HFFc6 (cell line): ENCODE data around the gene AMIGO1. TPM values are rescaled to one million over a fixed set of nuclear protein-coding genes. Genes with fewer than 3 reads are reported as not detected.

Experiments used
- DNase-seq: peaks from one replicate; pipeline ENCODE4 v3.0.0-alpha.2; 2018
- H3K27ac Mint-ChIP-seq: 2 replicates; pipeline ENCODE4 v1.8.0; 2020; ENCODE audit warnings: mild to moderate bottlenecking, mixed read lengths
- H3K27me3 Mint-ChIP-seq: 2 replicates; pipeline ENCODE4 v1.8.0; 2021; ENCODE audit warnings: mild to moderate bottlenecking, moderate library complexity, mixed read lengths; ENCODE audit not compliant: insufficient read depth
- H3K36me3 Mint-ChIP-seq: 2 replicates; pipeline ENCODE4 v1.8.0; 2021; ENCODE audit warnings: low read depth, mixed read lengths
- H3K4me1 Mint-ChIP-seq: 2 replicates; pipeline ENCODE4 v1.8.0; 2020; ENCODE audit warnings: low read depth, mixed read lengths
- H3K4me3 Mint-ChIP-seq: 2 replicates; pipeline ENCODE4 v1.8.0; 2020; ENCODE audit warnings: mild to moderate bottlenecking, moderate library complexity, mixed read lengths
- H3K9me3 Mint-ChIP-seq: 2 replicates; pipeline ENCODE4 v1.8.0; 2020; ENCODE audit warnings: mild to moderate bottlenecking, mixed read lengths
- total RNA-seq, 6 experiments: library from RNA; stranded (reverse); fragmentation: NEBNext Ultra II Directional; extraction: Animal tissue kit (Norgen Biotek cat#: 25700); gene quantifications; 2 replicates in 1 of 6; 3 replicates in 5 of 6; pipeline ENCODE4 v1.2.3, GENCODE V29; 2021
- TF ChIP-seq, protein P1 (sequence below): fragments of 200-600 bp; sonication (generic); IDR thresholded peaks from 2 replicates; pipeline ENCODE4 v1.5.0; 2021; ENCODE audit warnings: antibody characterized with exemption, mild to moderate bottlenecking

Gene AMIGO1
- total RNA-seq, 6 experiments from 2014 or later, result 3.0 to 8.3 (median 4.3) TPM

DNA sequence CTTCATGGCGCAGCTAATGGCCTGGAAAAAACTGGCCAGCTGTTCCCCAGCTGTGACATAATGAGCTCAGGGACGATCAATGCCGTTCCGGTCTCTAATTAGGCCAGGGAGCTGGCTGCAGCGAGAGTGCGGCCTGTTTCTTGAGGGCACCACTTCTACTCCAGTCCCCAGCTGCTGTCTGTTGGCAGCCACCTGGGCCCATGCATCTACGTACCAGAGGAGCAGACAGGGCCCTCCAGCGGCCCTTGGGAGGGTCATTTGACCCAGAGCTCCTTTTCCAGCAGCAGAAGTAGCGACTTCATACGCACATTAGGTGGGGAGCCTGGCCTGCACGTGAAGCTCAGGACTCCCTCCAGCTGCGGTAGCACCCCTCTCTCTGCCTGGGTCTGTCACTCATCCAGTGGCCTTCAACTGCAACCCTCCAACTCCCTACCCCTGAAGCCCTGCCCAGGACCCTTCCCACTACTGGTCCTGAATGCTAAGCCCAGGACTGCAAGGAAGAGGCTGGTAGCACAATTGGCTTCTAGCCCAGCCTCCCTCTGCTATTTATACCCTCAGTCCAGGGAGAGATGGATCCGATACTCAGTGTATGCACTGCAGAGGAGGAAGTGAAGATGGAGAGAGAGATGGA lies 21.0 kb upstream of the AMIGO1 start:
- Mint-ChIP-seq H3K4me3 (no peak overlapping the region), H3K9me3 (no peaks in the 10 kb centered on the region), H3K36me3 (no peaks in the 10 kb centered on the region), H3K27me3 (peaks cover 2% of the 10 kb centered on the region), H3K27ac (no peak overlapping the region), H3K4me1 (peaks cover 30% of the 10 kb centered on the region)
- no peak for DNase-seq
- TF ChIP-seq, protein P1, sequence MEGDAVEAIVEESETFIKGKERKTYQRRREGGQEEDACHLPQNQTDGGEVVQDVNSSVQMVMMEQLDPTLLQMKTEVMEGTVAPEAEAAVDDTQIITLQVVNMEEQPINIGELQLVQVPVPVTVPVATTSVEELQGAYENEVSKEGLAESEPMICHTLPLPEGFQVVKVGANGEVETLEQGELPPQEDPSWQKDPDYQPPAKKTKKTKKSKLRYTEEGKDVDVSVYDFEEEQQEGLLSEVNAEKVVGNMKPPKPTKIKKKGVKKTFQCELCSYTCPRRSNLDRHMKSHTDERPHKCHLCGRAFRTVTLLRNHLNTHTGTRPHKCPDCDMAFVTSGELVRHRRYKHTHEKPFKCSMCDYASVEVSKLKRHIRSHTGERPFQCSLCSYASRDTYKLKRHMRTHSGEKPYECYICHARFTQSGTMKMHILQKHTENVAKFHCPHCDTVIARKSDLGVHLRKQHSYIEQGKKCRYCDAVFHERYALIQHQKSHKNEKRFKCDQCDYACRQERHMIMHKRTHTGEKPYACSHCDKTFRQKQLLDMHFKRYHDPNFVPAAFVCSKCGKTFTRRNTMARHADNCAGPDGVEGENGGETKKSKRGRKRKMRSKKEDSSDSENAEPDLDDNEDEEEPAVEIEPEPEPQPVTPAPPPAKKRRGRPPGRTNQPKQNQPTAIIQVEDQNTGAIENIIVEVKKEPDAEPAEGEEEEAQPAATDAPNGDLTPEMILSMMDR, result no peak

DNA sequence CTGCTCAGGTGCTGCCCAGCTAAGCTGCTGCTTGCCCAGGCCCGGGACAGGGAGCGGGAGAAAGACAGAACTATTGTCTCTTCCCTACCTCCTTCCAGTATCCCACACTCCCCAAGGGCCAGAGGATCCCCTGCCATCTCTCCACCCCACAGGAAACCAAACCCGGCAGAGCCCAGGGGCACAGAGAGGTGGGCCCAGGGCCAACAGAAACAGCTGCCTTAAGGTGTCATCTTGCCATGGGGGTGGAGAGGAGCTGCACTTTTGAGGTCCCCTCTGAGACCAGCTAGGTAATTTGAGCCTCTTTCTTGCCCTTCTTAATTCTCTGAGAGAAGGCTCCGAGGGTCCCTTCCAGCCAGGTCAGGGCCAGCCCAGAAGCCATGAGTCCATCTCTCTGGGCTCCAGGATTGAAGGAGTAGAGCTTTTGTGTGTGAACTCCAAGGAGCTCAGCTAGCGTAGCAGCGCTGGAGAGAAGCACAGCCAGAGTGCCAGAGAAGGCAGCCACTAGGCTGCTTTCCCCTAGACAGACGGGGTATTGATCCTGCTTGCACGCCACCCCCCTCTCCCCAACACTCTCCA lies 20.4 kb upstream of the AMIGO1 start:
- Mint-ChIP-seq H3K27me3 (peaks cover 2% of the 10 kb centered on the region), H3K4me1 (peaks cover 30% of the 10 kb centered on the region), H3K36me3 (no peaks in the 10 kb centered on the region), H3K27ac (no peak overlapping the region), H3K4me3 (no peak overlapping the region), H3K9me3 (no peaks in the 10 kb centered on the region)
- DNase-seq, result no peak
- TF ChIP-seq, protein P1, result no peak

DNA sequence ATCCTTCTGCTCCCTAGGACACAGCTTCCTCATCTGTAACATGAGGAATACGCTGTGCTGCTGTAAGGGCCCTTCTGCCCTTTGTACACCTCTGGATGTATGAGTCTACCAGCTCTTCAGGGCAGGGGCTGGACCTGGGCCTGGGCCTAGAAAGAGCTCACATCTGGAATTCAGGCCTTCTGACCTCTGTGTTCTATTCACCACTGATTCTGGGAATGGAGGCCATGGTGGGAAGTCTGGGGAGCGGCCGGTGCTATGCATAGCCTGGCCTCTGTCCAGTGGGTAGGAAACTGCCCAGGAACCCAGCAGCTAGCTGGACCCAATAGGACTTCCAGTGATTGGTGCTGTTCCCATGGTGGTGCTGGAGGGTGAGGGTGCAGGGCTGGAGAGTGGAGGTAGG lies 19.2 kb upstream of the AMIGO1 start:
- Mint-ChIP-seq H3K27ac (no peak overlapping the region), H3K9me3 (no peaks in the 10 kb centered on the region), H3K4me3 (no peak overlapping the region), H3K27me3 (peaks cover 2% of the 10 kb centered on the region), H3K4me1 (peaks cover 30% of the 10 kb centered on the region), H3K36me3 (no peaks in the 10 kb centered on the region)
- TF ChIP-seq, protein P1, result no peak
- no peak for DNase-seq

DNA sequence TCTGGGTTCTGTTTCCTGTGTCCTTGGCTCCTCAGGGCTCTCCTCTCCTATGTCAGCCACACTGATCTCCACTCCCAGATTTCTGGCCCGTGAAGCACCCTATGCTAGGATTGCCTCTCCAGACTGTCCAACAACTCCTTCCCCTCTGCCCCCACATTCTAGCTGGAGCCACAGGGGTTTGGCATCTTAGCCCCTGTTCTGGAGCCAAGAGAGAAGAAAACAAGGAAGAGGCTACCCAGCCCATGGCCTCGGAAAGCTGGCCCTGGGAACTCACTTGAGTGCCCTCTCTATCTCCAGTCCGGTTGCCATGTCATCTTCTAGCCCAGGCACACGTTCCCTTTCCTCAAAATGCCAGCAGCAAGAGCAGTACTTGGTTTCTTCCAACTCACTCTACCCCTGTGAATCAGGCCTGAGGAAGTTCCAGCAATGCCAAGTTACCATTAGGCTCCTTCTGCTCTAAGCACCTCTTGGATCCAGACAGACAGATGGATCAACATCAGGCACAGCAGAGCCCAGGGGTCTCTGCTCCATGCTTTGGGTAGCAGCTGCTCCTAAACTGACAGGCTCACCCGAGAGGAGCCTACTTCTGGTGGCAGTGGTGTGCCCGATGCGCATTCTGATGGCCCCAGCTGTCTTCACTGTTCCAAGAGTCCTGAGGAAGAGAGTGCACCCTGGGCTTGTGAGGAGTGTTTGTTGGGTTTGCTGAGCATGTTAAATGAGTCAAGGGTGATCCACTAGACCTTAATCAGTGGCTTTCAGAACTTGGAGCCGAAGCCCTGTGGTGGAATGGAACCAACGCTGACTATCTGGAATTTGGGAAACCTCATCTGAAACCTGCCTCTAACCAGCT lies 18.5 kb upstream of the AMIGO1 start:
- Mint-ChIP-seq H3K9me3 (no peaks in the 10 kb centered on the region), H3K36me3 (no peaks in the 10 kb centered on the region), H3K4me3 (no peak overlapping the region), H3K4me1 (peaks cover 29% of the 10 kb centered on the region), H3K27ac (no peak overlapping the region), H3K27me3 (peaks cover 2% of the 10 kb centered on the region)
- TF ChIP-seq, protein P1, result no peak
- no peak for DNase-seq

DNA sequence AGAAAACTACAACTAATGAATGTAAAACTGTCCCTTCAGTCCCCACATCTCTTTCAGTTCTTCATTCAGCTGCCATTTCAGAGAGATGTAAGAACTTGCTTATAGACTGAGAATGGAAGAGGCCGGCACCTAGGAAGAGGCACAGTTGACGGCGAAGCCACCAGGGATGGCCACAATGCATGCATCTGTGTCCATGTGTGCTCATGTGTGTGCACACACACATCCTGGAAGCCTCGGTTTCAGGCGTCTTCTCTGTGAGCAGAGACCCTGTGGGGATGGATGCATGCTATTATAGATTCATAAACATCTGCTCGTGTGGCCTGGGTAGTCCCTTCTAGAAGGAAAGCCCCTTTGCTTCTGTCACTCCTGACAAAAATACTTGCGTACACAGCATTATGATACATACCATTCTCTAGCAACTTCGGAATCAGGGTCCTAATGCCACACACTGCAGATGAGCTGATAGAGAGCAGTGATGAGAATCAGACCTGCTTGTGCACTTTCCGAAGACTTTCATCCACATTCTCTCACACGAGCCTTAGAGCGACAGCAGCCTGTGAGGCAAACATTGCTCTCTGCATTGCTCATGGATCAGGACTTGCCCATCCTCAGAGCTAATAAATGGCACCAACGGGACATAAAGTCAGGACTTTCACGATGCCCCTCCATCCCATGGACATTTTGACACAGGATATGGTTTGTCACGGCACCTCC lies 17.7 kb upstream of the AMIGO1 start:
- DNase-seq, result no peak
- Mint-ChIP-seq H3K27me3 (peaks cover 7% of the 10 kb centered on the region), H3K9me3 (no peaks in the 10 kb centered on the region), H3K27ac (no peak overlapping the region), H3K4me1 (peaks cover 21% of the 10 kb centered on the region), H3K4me3 (no peak overlapping the region), H3K36me3 (no peaks in the 10 kb centered on the region)
- TF ChIP-seq, protein P1, result no peak
